Subcutaneous abdominal adipose tissue (tissue), 5 donors: ENCODE results near the gene RALGPS1.

Experiments
- H3K27ac ChIP-seq: one replicate; pipeline ENCODE4 v1.7.0; 2013; ENCODE audit warnings: low read depth, mild to moderate bottlenecking, inconsistent platforms, low read length, moderate library complexity
- H3K27me3 ChIP-seq, 5 donors: one replicate each; pipeline ENCODE4 v1.7.0; 2013; ENCODE audit warnings: low read length in 5 of 5, inconsistent platforms in 1 of 5; ENCODE audit not compliant: control insufficient read depth in 5 of 5, insufficient read depth in 4 of 5
- H3K36me3 ChIP-seq, 5 donors: one replicate each; pipeline ENCODE4 v1.7.0; 2013; ENCODE audit warnings: low read length in 5 of 5; ENCODE audit not compliant: control insufficient read depth in 5 of 5, insufficient read depth in 5 of 5
- H3K4me1 ChIP-seq, 5 donors: one replicate each; pipeline ENCODE4 v1.7.0; 2013; ENCODE audit warnings: low read length in 5 of 5, mild to moderate bottlenecking in 3 of 5, moderate library complexity in 1 of 5; ENCODE audit not compliant: control insufficient read depth in 5 of 5, insufficient read depth in 5 of 5
- H3K4me3 ChIP-seq, 5 donors: one replicate each; pipeline ENCODE4 v1.7.0; 2013; ENCODE audit warnings: low read length in 5 of 5, low read depth in 1 of 5
- H3K9ac ChIP-seq, 5 donors: one replicate each; pipeline ENCODE4 v1.7.0; 2013; ENCODE audit warnings: low read length in 5 of 5, mild to moderate bottlenecking in 4 of 5, moderate library complexity in 3 of 5
- H3K9me3 ChIP-seq, 5 donors: one replicate each; pipeline ENCODE4 v1.7.0; 2013; ENCODE audit warnings: low read length in 5 of 5; ENCODE audit not compliant: control insufficient read depth in 5 of 5
- donor health status: healthy.
- donor health status: healthy.
- donor health status: healthy.
- donor health status: healthy.
- donor health status: healthy.

RALGPS1 gene

GRCh38 chr9:126880226-126880946 is 34.2 kb upstream of the RALGPS1 start:
- H3K4me1 ChIP-seq = peaks cover 0 to 10% (median 7%) of the 10 kb centered on the region in 5 donors
- H3K27ac ChIP-seq = no peak overlapping the region
- H3K4me3 ChIP-seq = no peak overlapping the region

GRCh38 chr9:126880947-126881332 is 33.6 kb upstream of the RALGPS1 start:
- no peak overlapping the region for H3K27ac ChIP-seq
- H3K4me1 ChIP-seq = peaks cover 0 to 11% (median 9%) of the 10 kb centered on the region in 5 donors
- no peak overlapping the region for H3K9ac ChIP-seq
- H3K4me3 ChIP-seq = no peak overlapping the region
- H3K36me3 ChIP-seq = peaks cover 7 to 43% (median 36%) of the 10 kb centered on the region in 5 donors
- no peaks in the 10 kb centered on the region for H3K27me3 ChIP-seq
- no peaks in the 10 kb centered on the region for H3K9me3 ChIP-seq

More at GRCh38 chr9:126880226-126880946, 34.2 kb upstream of the RALGPS1 start:
- Histone ChIP-seq H3K36me3 (peaks cover 7 to 43% (median 36%) of the 10 kb centered on the region in 5 donors), H3K27me3 (no peaks in the 10 kb centered on the region), H3K9ac (no peak overlapping the region), H3K9me3 (no peaks in the 10 kb centered on the region)

- Histone ChIP-seq H3K9me3 (no peaks in the 10 kb centered on the region), H3K4me3 (no peak overlapping the region), H3K27ac (no peak overlapping the region), H3K27me3 (no peaks in the 10 kb centered on the region), H3K36me3 (peaks cover 7 to 43% (median 36%) of the 10 kb centered on the region in 5 donors), H3K4me1 (peaks cover 0 to 11% (median 9%) of the 10 kb centered on the region in 5 donors), H3K9ac (no peak overlapping the region)
Measured at GRCh38 chr9:126882746-126883145, 31.8 kb upstream of the RALGPS1 start.

- Histone ChIP-seq H3K27ac (no peak overlapping the region), H3K9me3 (no peaks in the 10 kb centered on the region), H3K36me3 (peaks cover 7 to 43% (median 36%) of the 10 kb centered on the region in 5 donors), H3K9ac (no peak overlapping the region), H3K27me3 (no peaks in the 10 kb centered on the region), H3K4me1 (peaks cover 0 to 11% (median 9%) of the 10 kb centered on the region in 5 donors), H3K4me3 (no peak overlapping the region)
Measured at GRCh38 chr9:126883636-126884035, 30.9 kb upstream of the RALGPS1 start.

GRCh38 chr9:126885131-126885641 is 29.4 kb upstream of the RALGPS1 start:
- no peak overlapping the region for H3K27ac ChIP-seq
- H3K36me3 ChIP-seq = peaks cover 7 to 33% (median 25%) of the 10 kb centered on the region in 5 donors
- H3K9me3 ChIP-seq = no peaks in the 10 kb centered on the region
- no peaks in the 10 kb centered on the region for H3K27me3 ChIP-seq
- no peak overlapping the region for H3K4me3 ChIP-seq
- H3K4me1 ChIP-seq = peaks cover 0 to 11% (median 9%) of the 10 kb centered on the region in 5 donors
- H3K9ac ChIP-seq = no peak overlapping the region

- Histone ChIP-seq H3K27me3 (no peaks in the 10 kb centered on the region), H3K9me3 (no peaks in the 10 kb centered on the region), H3K4me3 (no peak overlapping the region), H3K4me1 (peaks cover 0 to 9% (median 4%) of the 10 kb centered on the region in 5 donors), H3K36me3 (peaks cover 7 to 24% (median 15%) of the 10 kb centered on the region in 5 donors), H3K27ac (no peak overlapping the region), H3K9ac (no peak overlapping the region)
Measured at GRCh38 chr9:126886034-126886822, 28.4 kb upstream of the RALGPS1 start.

GRCh38 chr9:126886897-126887296 is 27.7 kb upstream of the RALGPS1 start:
- H3K27ac ChIP-seq = no peak overlapping the region
- no peaks in the 10 kb centered on the region for H3K27me3 ChIP-seq
- no peak overlapping the region for H3K9ac ChIP-seq
- peaks cover 0 to 9% (median 4%) of the 10 kb centered on the region in 5 donors for H3K4me1 ChIP-seq
- peaks cover 1 to 18% (median 10%) of the 10 kb centered on the region in 5 donors for H3K36me3 ChIP-seq
- no peak overlapping the region for H3K4me3 ChIP-seq
- no peaks in the 10 kb centered on the region for H3K9me3 ChIP-seq

GRCh38 chr9:126891676-126892075 is 22.9 kb upstream of the RALGPS1 start:
- Histone ChIP-seq H3K9ac (no peak overlapping the region), H3K4me3 (no peak overlapping the region), H3K27me3 (no peaks in the 10 kb centered on the region), H3K9me3 (no peaks in the 10 kb centered on the region), H3K27ac (no peak overlapping the region), H3K4me1 (no peaks in the 10 kb centered on the region), H3K36me3 (no peaks in the 10 kb centered on the region)

- Histone ChIP-seq H3K9me3 (no peaks in the 10 kb centered on the region), H3K9ac (no peak overlapping the region), H3K36me3 (no peaks in the 10 kb centered on the region), H3K27ac (no peak overlapping the region), H3K27me3 (no peaks in the 10 kb centered on the region), H3K4me3 (no peak overlapping the region), H3K4me1 (no peaks in the 10 kb centered on the region)
Measured at GRCh38 chr9:126893079-126893478, 21.5 kb upstream of the RALGPS1 start.

- H3K9me3 ChIP-seq = no peaks in the 10 kb centered on the region
- no peak overlapping the region for H3K4me3 ChIP-seq
- H3K27ac ChIP-seq = no peak overlapping the region
- no peaks in the 10 kb centered on the region for H3K36me3 ChIP-seq
- no peaks in the 10 kb centered on the region for H3K27me3 ChIP-seq
- H3K9ac ChIP-seq = no peak overlapping the region
- H3K4me1 ChIP-seq = no peaks in the 10 kb centered on the region
Measured at GRCh38 chr9:126894052-126894603, 20.5 kb upstream of the RALGPS1 start.
